ENCODE measurements around the gene SMIM32. TPM values are rescaled to one million over a fixed set of nuclear protein-coding genes. Genes with fewer than 3 reads are reported as not detected.

SMIM32 gene
- total RNA-seq, 1 donor from 2014 or later = 0.25 TPM

Other genes starting within 250 kb of the SMIM32 start
- not detected in 2 replicates for gene LECT2, start 238.2 kb downstream of the SMIM32 start, total RNA-seq
- 468 and 692 TPM in 2 replicates for gene TGFBI, start 164.2 kb downstream of the SMIM32 start, total RNA-seq
- 39.4 and 59.6 TPM in 2 replicates for gene SMAD5, start 60.3 kb downstream of the SMIM32 start, total RNA-seq
- gene TRPC7, start 172.4 kb upstream of the SMIM32 start, total RNA-seq = 0.45 TPM in 1 of 2 replicates, not detected in the other